Lung (tissue), 12 donors: Measurements from ENCODE around the gene ANKRD55. TPM values are rescaled to one million over a fixed set of nuclear protein-coding genes. Genes with fewer than 3 reads are reported as not detected.
A peak's percentile ranks its signal among the peaks of the same experiment; 100 is the strongest.

Experiments
- ATAC-seq: fragments of 200-7000 bp; cut with Tn5 transposase; one replicate; pipeline ENCODE4 v1.9.1; 2020; ENCODE audit warnings: moderate number of reproducible peaks; ENCODE audit not compliant: insufficient read depth, low FRiP score
- DNase-seq, 3 donors: peaks; one replicate each; pipeline ENCODE4 v3.0.0-alpha.2; 2013 to 2017
- H3K27ac ChIP-seq, 2 donors: one replicate each; pipeline ENCODE4 v1.5.1; 2013; ENCODE audit warnings: mild to moderate bottlenecking in 2 of 2, moderate library complexity in 2 of 2, control low read depth in 1 of 2, inconsistent platforms in 1 of 2, low read depth in 1 of 2, low read length in 1 of 2
- H3K27me3 ChIP-seq, 3 donors: one replicate each; pipeline ENCODE4 v1.5.1; 2013; ENCODE audit warnings: low read length in 2 of 3; ENCODE audit not compliant: control insufficient read depth in 3 of 3, insufficient read depth in 3 of 3
- H3K36me3 ChIP-seq, 4 donors: one replicate each; pipeline ENCODE4 v1.5.1; 2013; ENCODE audit warnings: low read length in 4 of 4, mild to moderate bottlenecking in 1 of 4, moderate library complexity in 1 of 4; ENCODE audit not compliant: control insufficient read depth in 4 of 4, insufficient read depth in 4 of 4
- H3K4me1 ChIP-seq, 5 donors: one replicate each; pipeline ENCODE4 v1.5.1; 2013; ENCODE audit warnings: low read length in 5 of 5, mild to moderate bottlenecking in 2 of 5, moderate library complexity in 1 of 5; ENCODE audit not compliant: control insufficient read depth in 5 of 5, insufficient read depth in 5 of 5
- H3K4me3 ChIP-seq: one replicate; pipeline ENCODE4 v1.5.1; 2013; ENCODE audit warnings: mild to moderate bottlenecking, control low read depth, moderate library complexity
- H3K9ac ChIP-seq, 2 donors: one replicate each; pipeline ENCODE4 v1.5.1; 2013; ENCODE audit warnings: low read length in 2 of 2, control low read depth in 1 of 2; ENCODE audit not compliant: insufficient read depth in 1 of 2
- H3K9me3 ChIP-seq, 4 donors: one replicate each; pipeline ENCODE4 v1.5.1; 2013; ENCODE audit warnings: low read length in 3 of 4, mild to moderate bottlenecking in 1 of 4, moderate library complexity in 1 of 4; ENCODE audit not compliant: control insufficient read depth in 4 of 4, insufficient read depth in 3 of 4
- WGBS, 2 donors: extraction: QIAGEN DNeasy Blood & Tissue Kit; methylation state at CpG; one replicate each; pipeline ENCODE4 v1.1.7; 2013; 5-methylcytosine and 5-hydroxymethylcytosine counted together
- polyA plus RNA-seq, 2 donors: library from polyadenylated mRNA; stranded (reverse); fragments of 200-250 nt; gene quantifications; one replicate each; pipeline ENCODE4 v1.2.1, GENCODE V29; 2013
- total RNA-seq, 2 donors: library from RNA; depleted of rRNA in 1 of 2; stranded (reverse); fragments of >200 nt in 1 of 2; gene quantifications; one replicate each; pipeline ENCODE4 v1.2.1, GENCODE V29; 2014 to 2021
- TF ChIP-seq, protein P1 (sequence below): IDR thresholded peaks from 2 replicates; pipeline ENCODE4 v1.5.1; 2012; ENCODE audit warnings: mild to moderate bottlenecking; ENCODE audit errors: control extremely low read depth, extremely low read depth
- donor health status: control.
- donor health status: control.
- donor health status: Bipolar disorder and iron deficiency.
- donor health status: healthy.
- donor health status: DM: yes; HTN: yes; CAD: no.

The ANKRD55 gene
- total and polyA plus RNA-seq, 4 donors = 0.06 to 0.50 (median 0.28) TPM

DNA sequence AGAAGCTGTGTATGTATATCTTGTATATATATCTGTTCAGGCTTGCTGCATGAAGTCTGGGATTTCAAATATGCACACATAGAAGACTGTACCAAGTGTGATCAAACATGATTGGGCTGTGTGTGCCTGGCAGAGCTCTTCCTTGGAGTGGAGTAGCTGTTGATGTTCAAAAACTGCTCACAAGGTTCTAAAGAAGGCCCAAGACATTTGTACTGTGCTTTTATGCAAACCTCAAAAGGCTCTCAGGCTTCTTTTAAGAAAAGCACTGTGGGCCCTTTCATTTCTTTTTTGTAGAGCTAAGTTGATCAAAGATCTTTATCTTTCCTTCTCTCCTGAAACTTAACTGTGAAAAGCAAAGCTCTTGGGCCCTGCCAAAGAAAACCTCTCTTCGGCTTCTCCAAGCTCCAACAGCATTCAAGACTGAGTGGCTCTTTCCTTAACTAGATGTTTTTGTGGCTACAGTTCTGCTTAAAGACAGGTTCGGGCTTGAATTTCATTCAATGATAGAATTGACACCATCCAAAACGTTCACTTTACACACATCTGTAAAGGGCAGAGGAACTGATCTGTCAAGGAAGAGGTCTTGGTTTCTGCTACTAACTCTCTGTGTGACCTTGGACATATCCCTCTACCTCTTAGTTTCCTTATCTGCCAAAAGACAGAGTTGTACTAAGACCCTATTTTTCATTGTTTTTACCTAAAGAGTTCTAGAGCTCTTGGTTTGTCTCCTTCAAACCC, 132.5 kb downstream of the ANKRD55 start:
- TF ChIP-seq, protein P1, sequence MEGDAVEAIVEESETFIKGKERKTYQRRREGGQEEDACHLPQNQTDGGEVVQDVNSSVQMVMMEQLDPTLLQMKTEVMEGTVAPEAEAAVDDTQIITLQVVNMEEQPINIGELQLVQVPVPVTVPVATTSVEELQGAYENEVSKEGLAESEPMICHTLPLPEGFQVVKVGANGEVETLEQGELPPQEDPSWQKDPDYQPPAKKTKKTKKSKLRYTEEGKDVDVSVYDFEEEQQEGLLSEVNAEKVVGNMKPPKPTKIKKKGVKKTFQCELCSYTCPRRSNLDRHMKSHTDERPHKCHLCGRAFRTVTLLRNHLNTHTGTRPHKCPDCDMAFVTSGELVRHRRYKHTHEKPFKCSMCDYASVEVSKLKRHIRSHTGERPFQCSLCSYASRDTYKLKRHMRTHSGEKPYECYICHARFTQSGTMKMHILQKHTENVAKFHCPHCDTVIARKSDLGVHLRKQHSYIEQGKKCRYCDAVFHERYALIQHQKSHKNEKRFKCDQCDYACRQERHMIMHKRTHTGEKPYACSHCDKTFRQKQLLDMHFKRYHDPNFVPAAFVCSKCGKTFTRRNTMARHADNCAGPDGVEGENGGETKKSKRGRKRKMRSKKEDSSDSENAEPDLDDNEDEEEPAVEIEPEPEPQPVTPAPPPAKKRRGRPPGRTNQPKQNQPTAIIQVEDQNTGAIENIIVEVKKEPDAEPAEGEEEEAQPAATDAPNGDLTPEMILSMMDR = no peak
- Histone ChIP-seq H3K36me3 (no peaks in the 10 kb centered on the region), H3K9me3 (peaks cover 0 to 5% (median 2%) of the 10 kb centered on the region in 4 donors), H3K4me1 (peaks cover 0 to 22% (median 9%) of the 10 kb centered on the region in 5 donors), H3K9ac (peak overlapping the region in 1 of 2 donors; percentile 54), H3K27ac (peak overlapping the region in 1 of 2 donors; percentile 47), H3K4me3 (no peak overlapping the region), H3K27me3 (no peaks in the 10 kb centered on the region)
- DNase-seq (peak in 1 of 3 donors; percentile 54), ATAC-seq (no peak)
- 66 to 67% methylated on average over 3 of the region's 3 CpGs for WGBS, 2 donors

DNA sequence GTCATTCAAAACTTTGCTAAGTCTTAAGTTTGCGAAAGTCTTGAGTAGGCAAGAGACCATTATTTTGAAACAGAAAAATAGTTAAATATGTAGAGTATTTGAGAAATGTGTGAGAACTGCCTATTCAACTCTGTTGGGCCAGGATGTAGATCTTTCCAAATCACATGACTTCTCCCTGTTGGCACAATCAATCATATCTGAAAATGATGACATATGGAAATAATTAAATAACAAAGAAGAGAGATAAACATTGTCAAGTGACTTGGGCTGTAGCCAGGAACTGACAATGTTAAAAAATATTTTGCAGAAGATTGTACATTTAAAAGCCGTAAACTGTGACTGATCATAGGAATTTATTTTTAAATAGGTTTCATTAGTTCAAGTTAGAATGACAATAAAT, 133.8 kb downstream of the ANKRD55 start:
- ATAC-seq (no peak), DNase-seq (peak in 2 of 3 donors; percentile 82 to 88)
- no peak overlapping the region for H3K9ac ChIP-seq
- 60 to 77% methylated on average over 2 of the region's 2 CpGs for WGBS, 2 donors
- H3K4me1 ChIP-seq = peaks cover 0 to 22% (median 9%) of the 10 kb centered on the region in 5 donors
- peaks cover 0 to 5% (median 2%) of the 10 kb centered on the region in 4 donors for H3K9me3 ChIP-seq
- no peaks in the 10 kb centered on the region for H3K36me3 ChIP-seq
- TF ChIP-seq, protein P1 = no peak
- no peak overlapping the region for H3K27ac ChIP-seq
- H3K27me3 ChIP-seq = no peaks in the 10 kb centered on the region
- no peak overlapping the region for H3K4me3 ChIP-seq

DNA sequence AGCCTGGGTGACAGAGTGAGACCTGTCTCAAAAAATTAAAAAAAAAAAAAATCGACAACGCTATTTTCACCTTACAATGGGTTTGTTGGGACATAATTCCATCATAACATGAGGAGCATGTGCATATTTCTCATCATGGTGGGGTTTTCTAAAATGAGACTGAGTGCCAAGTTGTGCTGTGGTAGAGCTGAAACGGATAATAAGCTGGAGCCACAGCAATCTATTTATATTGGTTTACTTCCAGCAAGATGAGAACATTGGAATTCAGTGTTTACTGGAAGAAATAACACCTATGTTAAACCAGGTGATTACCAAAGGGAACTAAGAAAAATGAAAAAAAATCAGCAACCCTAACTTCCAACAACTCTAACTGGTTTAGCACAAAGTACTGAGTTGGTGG, 136.1 kb downstream of the ANKRD55 start:
- TF ChIP-seq, protein P1 = no peak
- DNase-seq = no peak
- H3K36me3 ChIP-seq = no peaks in the 10 kb centered on the region
- no peak for ATAC-seq
- peaks cover 0 to 5% (median 2%) of the 10 kb centered on the region in 4 donors for H3K9me3 ChIP-seq
- H3K27me3 ChIP-seq = no peaks in the 10 kb centered on the region
- no peak overlapping the region for H3K27ac ChIP-seq
- H3K9ac ChIP-seq = no peak overlapping the region
- WGBS, 2 donors = 79 to 87% methylated on average over 3 of the region's 3 CpGs
- peaks cover 0 to 21% (median 9%) of the 10 kb centered on the region in 5 donors for H3K4me1 ChIP-seq
- H3K4me3 ChIP-seq = no peak overlapping the region
